NCI-H187 (cell line): ENCODE results near the gene PKP2.

ENCODE experiments used
- DNase-seq, 2 experiments: peaks; one replicate each; lab custom pipeline; 2025; lab: John Stamatoyannopoulos, UW

Gene PKP2

DNA sequence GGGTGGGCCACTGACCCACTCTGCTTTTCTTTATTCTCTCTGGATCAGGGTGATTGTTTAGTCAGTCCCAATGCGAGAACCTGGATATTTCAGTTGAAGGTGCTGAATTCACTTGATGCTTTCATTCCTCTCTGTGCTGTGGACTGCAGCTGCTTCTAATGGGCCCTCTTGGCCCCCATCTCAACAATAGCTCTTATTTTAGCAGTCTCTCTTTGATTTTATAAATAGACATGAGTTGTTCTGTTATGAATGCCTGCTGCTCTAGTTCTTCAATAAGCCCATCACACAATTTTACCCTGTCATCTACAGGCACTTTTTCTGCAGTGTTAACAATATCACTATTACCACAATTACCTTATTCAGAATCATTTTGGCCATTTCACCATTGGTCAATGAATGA lies 86.7 kb downstream of the PKP2 start:
- no peak for DNase-seq

GRCh38 chr12:32809196-32809595 lies 87.4 kb downstream of the PKP2 start:
- no peak for DNase-seq

GRCh38 chr12:32804301-32804700 lies 92.3 kb downstream of the PKP2 start:
- DNase-seq: no peak

GRCh38 chr12:32801269-32801980 lies 95.2 kb downstream of the PKP2 start:
- no peak for DNase-seq

DNA sequence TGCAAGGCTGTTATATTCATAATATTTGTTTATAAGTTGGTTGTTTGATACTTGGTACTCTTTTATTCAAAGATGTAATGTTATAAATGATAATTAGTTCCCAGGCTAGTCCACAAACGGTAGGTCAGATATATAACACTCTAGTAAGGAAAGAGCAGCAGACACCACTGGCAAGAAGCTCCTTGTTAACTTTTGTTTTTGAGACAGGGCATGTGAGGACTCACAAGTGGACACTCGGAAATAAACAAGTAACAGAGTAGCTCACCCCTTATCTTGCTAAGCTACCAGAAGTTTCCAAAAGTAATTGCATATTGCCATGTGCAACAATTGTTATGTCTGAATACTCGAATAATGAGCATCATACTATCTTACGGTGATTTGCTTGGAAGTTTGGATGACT lies 102.3 kb downstream of the PKP2 start:
- DNase-seq: no peak

- DNase-seq: no peak
These were observed 106.7 kb downstream of the PKP2 start for GRCh38 chr12:32789916-32790315.

DNA sequence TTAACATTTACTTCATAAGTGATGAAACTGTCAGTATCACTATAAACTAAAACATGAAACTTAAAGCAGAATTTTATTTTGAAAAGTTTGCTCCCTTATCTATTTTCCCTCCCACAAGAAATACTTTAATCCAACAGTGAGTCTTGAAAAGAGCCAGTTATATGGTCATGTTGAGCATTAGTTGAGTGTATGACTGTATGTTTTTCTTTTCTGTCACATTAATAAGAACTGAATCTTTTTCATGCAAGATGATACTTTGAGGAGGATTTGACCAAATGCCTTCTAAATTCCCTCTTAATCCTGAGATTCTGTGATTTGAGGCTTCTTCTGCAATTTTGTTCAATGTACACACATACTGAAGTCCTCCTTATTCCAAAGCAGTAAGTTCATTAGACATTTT lies 107.1 kb downstream of the PKP2 start:
- no peak for DNase-seq

- DNase-seq: no peak
These were observed 108.2 kb downstream of the PKP2 start for GRCh38 chr12:32788405-32788804.

GRCh38 chr12:32785557-32785956 lies 111.0 kb downstream of the PKP2 start:
- no peak for DNase-seq

GRCh38 chr12:32783029-32783428 lies 113.5 kb downstream of the PKP2 start:
- DNase-seq: no peak

DNA sequence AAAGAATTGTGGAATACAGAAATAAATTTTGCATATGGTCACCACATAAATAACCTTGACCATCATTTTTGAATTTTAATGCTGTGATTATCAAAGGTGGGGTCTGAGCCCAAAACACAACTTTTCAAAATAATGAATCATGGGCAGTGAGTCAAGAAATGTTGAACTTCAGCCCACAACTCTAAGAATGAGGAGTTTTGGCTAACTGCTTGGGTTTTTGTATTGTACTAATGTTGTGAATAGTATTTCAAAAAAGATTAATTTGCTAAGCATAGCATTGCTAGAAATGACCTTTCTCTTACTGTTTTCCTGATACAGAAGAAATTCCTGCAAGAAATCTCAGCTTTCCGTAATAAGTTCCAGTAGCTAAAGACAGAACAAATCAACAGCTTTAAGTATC lies 116.5 kb downstream of the PKP2 start:
- no peak for DNase-seq

- DNase-seq: no peak
These were observed 118.8 kb downstream of the PKP2 start for GRCh38 chr12:32777691-32778175.

- DNase-seq: no peak
These were observed 119.4 kb downstream of the PKP2 start for GRCh38 chr12:32777159-32777558.

DNA sequence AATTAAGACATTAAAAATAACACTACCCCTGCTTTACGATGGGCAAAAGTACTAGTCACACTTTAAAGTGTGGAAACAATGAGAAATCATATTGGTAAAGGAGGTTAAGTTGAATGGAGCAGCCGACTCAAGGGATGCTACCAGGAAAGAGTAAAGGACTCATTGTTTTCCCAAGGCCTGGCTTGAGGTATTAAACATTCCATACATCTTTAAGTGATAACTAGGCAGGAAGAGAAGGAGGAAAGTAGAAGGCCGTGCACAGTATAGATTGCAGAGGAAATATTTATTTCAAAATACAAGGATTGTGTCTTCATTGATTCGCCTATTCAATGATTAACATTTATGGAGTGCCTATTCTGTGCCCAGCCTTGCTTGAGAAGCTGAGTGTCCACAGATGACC lies 120.3 kb downstream of the PKP2 start:
- DNase-seq: no peak

GRCh38 chr12:32773691-32774090 lies 122.9 kb downstream of the PKP2 start:
- DNase-seq: no peak

- DNase-seq: no peak
These were observed 126.4 kb downstream of the PKP2 start for GRCh38 chr12:32770141-32770540.

DNA sequence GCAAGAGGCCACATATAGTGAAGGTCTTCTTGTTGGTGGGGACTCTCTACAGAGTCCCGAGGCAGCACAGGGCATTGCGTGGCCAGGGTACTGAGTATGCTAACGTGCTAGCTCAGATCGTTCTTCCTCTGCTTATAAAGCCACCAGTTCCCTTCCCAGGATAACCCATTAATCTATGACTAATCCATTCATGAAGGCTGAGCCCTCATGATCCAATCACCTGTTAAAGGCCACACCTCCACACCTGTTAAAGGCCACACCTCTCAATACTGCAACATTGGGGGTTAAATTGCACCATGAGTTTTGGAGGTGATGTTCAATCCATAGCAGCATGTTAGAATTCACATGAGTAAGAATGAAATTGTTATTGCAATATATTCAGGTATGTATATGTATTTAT lies 128.1 kb downstream of the PKP2 start:
- DNase-seq: no peak

- DNase-seq: no peak
These were observed 130.7 kb downstream of the PKP2 start for GRCh38 chr12:32765906-32766305.

GRCh38 chr12:32761716-32762115 lies 134.9 kb downstream of the PKP2 start:
- no peak for DNase-seq

DNA sequence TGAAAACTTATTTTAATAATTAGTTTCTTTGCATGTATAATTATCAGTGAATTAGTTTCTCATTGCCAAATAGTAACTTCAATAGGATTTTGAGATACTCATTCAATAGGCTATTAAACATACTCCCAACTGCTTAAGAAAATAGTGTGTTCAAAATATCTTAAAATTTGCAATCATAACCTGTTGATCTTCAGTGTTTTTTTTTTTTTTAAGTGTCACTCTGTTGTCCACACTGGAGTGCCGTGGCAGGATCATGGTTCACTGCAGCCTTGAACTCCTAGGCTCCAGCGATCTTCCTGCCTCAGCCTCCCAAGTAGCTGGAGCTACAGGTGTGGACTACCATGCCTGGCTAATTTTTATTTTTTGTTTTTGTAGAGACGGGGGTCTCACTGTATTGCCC lies 139.4 kb downstream of the PKP2 start:
- DNase-seq: no peak

GRCh38 chr12:32756476-32757066 lies 140.0 kb downstream of the PKP2 start:
- DNase-seq: no peak

- DNase-seq: peak; percentile 86 to 92
These were observed 140.7 kb downstream of the PKP2 start, which contains the start of gene YARS2 for GRCh38 chr12:32755654-32756475. TSS of gene YARS2 (minus strand) at chr12:32755897. CDS start at chr12:32755874, 23 bp downstream.
